ENCODE results near the gene ABTB2.

ABTB2 gene

GRCh38 chr11:34136420-34136819, 221.4 kb downstream of the ABTB2 start:
- no peak for DNase-seq

- no peak for DNase-seq
Observed at GRCh38 chr11:34135439-34135838, 222.4 kb downstream of the ABTB2 start.

- no peak for DNase-seq
Observed at GRCh38 chr11:34134765-34135164, 223.0 kb downstream of the ABTB2 start.

GRCh38 chr11:34132261-34132965, 225.4 kb downstream of the ABTB2 start:
- DNase-seq: no peak

- DNase-seq: no peak
Observed at GRCh38 chr11:34128824-34129223, 229.0 kb downstream of the ABTB2 start.

GRCh38 chr11:34126959-34127848, 230.6 kb downstream of the ABTB2 start:
- no peak for DNase-seq

GRCh38 chr11:34124885-34125668, 232.7 kb downstream of the ABTB2 start:
- no peak for DNase-seq

GRCh38 chr11:34120651-34121050, 237.2 kb downstream of the ABTB2 start:
- DNase-seq: peak; percentile 92

- DNase-seq: no peak
Observed at GRCh38 chr11:34114471-34114870, 243.3 kb downstream of the ABTB2 start.

- DNase-seq: no peak
Observed at GRCh38 chr11:34114014-34114413, 243.8 kb downstream of the ABTB2 start.

GRCh38 chr11:34111722-34112270, 246.0 kb downstream of the ABTB2 start:
- no peak for DNase-seq

- DNase-seq: peak; percentile 67
Observed at GRCh38 chr11:34105957-34106504, 251.8 kb downstream of the ABTB2 start.

GRCh38 chr11:34105079-34105956, 252.5 kb downstream of the ABTB2 start, which contains the start of gene NAT10:
NAT10 (plus strand) TSS chr11:34105629; CDS start chr11:34108226, 2,597 bp downstream.
- DNase-seq: peak; percentile 100

GRCh38 chr11:34104680-34105078, 253.1 kb downstream of the ABTB2 start:
- no peak for DNase-seq

All from NCI-H2171 treated with DMSO at 0.1 percent for 48 hours (cell line).